DND-41 (cell line): ENCODE results near the gene MAG.
A peak's percentile ranks its signal among the peaks of the same experiment; 100 is the strongest.

ENCODE experiments used
- ATAC-seq: fragments of 200-7000 bp; cut with Tn5 transposase; 3 replicates; pipeline ENCODE4 v1.9.1; 2021; ENCODE audit warnings: low read depth; ENCODE audit not compliant: insufficient read depth
- DNase-seq: peaks from one replicate; pipeline ENCODE4 v3.0.0-alpha.2; 2020
- H2AFZ ChIP-seq: 2 replicates; pipeline ENCODE4 v1.6.0; 2012; ENCODE audit warnings: low read depth, low read length
- H3K27ac ChIP-seq: 2 replicates; pipeline ENCODE4 v1.5.1; 2012; ENCODE audit warnings: low read length, inconsistent platforms
- H3K27me3 ChIP-seq: fragments of 200-600 bp; sonication (generic); 2 replicates; pipeline ENCODE4 v1.6.0; 2012; ENCODE audit warnings: low read length, mild to moderate bottlenecking, inconsistent platforms; ENCODE audit not compliant: insufficient read depth, poor library complexity
- H3K36me3 ChIP-seq: 2 replicates; pipeline ENCODE4 v1.5.1; 2012; ENCODE audit warnings: low read length, inconsistent platforms; ENCODE audit not compliant: insufficient read depth
- H3K4me1 ChIP-seq: 2 replicates; pipeline ENCODE4 v1.5.1; 2012; ENCODE audit warnings: mild to moderate bottlenecking, low read length; ENCODE audit not compliant: insufficient read depth
- H3K4me2 ChIP-seq: 2 replicates; pipeline ENCODE4 v1.6.0; 2012; ENCODE audit warnings: mild to moderate bottlenecking, moderate library complexity, low read length, inconsistent platforms; ENCODE audit not compliant: insufficient read depth
- H3K4me3 ChIP-seq, 2 experiments: fragments of 200-600 bp in 1 of 2; shearing (Covaris generic) in 1 of 2; 2 replicates each; pipeline ENCODE4 v1.5.1; 2012 to 2016; ENCODE audit warnings: inconsistent platforms in 2 of 2, low read length in 2 of 2, mild to moderate bottlenecking in 2 of 2, low read depth in 1 of 2, moderate library complexity in 1 of 2
- H3K79me2 ChIP-seq: 2 replicates; pipeline ENCODE4 v1.6.0; 2012; ENCODE audit warnings: low read length, inconsistent platforms; ENCODE audit not compliant: insufficient read depth
- H3K9ac ChIP-seq: 2 replicates; pipeline ENCODE4 v1.6.0; 2012; ENCODE audit warnings: low read depth, mild to moderate bottlenecking, inconsistent platforms, low read length, moderate library complexity
- H3K9me3 ChIP-seq: 2 replicates; pipeline ENCODE4 v1.5.1; 2012; ENCODE audit warnings: low read length, moderate library complexity, mild to moderate bottlenecking, inconsistent platforms; ENCODE audit not compliant: insufficient read depth, severe bottlenecking
- H4K20me1 ChIP-seq: 2 replicates; pipeline ENCODE4 v1.6.0; 2012; ENCODE audit warnings: low read length; ENCODE audit not compliant: insufficient read depth
- EZH2 ChIP-seq: IDR thresholded peaks from 3 replicates; pipeline ENCODE4 v1.6.1; 2012; ENCODE audit warnings: borderline replicate concordance, low read depth, mild to moderate bottlenecking, moderate library complexity, low read length, inconsistent platforms; ENCODE audit not compliant: severe bottlenecking
- TF ChIP-seq, protein P1 (sequence below): IDR thresholded peaks from 2 replicates; pipeline ENCODE4 v1.5.1; 2012; ENCODE audit warnings: borderline replicate concordance, low read length, moderate library complexity, mild to moderate bottlenecking; ENCODE audit not compliant: poor library complexity, severe bottlenecking; ENCODE audit errors: extremely low read depth

The MAG gene

DNA sequence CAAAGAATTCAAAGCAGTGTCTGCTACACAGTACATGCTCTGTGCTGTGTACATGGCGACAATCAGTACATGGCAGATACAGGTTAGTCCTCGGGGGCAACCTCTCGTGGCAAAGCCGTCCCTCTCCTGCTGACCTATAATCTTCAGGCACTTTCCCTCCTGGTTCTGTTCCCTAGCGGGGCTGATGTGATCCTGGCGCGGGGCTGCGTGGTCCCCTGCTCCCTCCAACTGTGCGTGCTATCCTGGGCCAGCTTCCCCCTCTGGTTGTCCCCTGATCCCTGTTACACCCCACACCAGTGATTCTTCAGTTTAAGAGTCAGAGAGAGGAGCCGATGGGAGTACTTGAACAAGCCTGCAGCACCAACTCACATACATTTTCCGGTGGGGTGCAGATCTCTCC, 12.1 kb downstream of the MAG start:
- no peaks in the 10 kb centered on the region for H3K36me3 ChIP-seq
- no peak overlapping the region for H3K4me3 ChIP-seq
- ATAC-seq (no peak), DNase-seq (no peak)
- no peak for TF ChIP-seq EZH2
- TF ChIP-seq, protein P1, sequence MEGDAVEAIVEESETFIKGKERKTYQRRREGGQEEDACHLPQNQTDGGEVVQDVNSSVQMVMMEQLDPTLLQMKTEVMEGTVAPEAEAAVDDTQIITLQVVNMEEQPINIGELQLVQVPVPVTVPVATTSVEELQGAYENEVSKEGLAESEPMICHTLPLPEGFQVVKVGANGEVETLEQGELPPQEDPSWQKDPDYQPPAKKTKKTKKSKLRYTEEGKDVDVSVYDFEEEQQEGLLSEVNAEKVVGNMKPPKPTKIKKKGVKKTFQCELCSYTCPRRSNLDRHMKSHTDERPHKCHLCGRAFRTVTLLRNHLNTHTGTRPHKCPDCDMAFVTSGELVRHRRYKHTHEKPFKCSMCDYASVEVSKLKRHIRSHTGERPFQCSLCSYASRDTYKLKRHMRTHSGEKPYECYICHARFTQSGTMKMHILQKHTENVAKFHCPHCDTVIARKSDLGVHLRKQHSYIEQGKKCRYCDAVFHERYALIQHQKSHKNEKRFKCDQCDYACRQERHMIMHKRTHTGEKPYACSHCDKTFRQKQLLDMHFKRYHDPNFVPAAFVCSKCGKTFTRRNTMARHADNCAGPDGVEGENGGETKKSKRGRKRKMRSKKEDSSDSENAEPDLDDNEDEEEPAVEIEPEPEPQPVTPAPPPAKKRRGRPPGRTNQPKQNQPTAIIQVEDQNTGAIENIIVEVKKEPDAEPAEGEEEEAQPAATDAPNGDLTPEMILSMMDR, result no peak
- no peak overlapping the region for H3K27ac ChIP-seq
- no peaks in the 10 kb centered on the region for H3K79me2 ChIP-seq
- no peak overlapping the region for H3K4me2 ChIP-seq
- no peaks in the 10 kb centered on the region for H3K9me3 ChIP-seq
- H3K27me3 ChIP-seq, result no peaks in the 10 kb centered on the region
- no peaks in the 10 kb centered on the region for H4K20me1 ChIP-seq
- H3K9ac ChIP-seq, result no peak overlapping the region
- H2AFZ ChIP-seq, result no peak overlapping the region
- no peaks in the 10 kb centered on the region for H3K4me1 ChIP-seq

DNA sequence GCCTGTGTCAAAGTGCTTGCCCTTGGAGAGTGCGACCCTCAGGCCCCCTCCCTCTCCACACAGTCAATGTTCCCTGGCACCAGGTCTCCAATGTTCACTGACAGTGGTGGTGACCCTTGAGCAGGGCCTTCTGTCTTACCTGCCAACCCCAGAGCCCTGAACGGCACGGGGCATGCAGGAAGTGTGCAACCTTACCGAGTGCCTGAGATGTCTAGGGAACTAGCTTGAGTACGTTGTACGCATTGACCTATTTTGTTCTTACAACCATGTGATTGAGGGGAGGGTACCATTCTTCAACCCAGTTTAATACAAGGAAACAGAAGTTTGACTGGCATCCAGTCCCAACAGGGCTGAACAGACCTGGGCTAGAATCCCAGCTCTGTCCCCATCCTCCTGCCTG, 13.2 kb downstream of the MAG start:
- no peaks in the 10 kb centered on the region for H3K4me1 ChIP-seq
- H3K9ac ChIP-seq, result no peak overlapping the region
- no peaks in the 10 kb centered on the region for H3K9me3 ChIP-seq
- H2AFZ ChIP-seq, result no peak overlapping the region
- no peak overlapping the region for H3K27ac ChIP-seq
- DNase-seq, result no peak
- no peak for TF ChIP-seq EZH2
- TF ChIP-seq, protein P1, result no peak
- no peaks in the 10 kb centered on the region for H3K27me3 ChIP-seq
- no peaks in the 10 kb centered on the region for H4K20me1 ChIP-seq
- no peak for ATAC-seq
- no peak overlapping the region for H3K4me3 ChIP-seq
- H3K79me2 ChIP-seq, result no peaks in the 10 kb centered on the region
- no peaks in the 10 kb centered on the region for H3K36me3 ChIP-seq
- H3K4me2 ChIP-seq, result no peak overlapping the region

DNA sequence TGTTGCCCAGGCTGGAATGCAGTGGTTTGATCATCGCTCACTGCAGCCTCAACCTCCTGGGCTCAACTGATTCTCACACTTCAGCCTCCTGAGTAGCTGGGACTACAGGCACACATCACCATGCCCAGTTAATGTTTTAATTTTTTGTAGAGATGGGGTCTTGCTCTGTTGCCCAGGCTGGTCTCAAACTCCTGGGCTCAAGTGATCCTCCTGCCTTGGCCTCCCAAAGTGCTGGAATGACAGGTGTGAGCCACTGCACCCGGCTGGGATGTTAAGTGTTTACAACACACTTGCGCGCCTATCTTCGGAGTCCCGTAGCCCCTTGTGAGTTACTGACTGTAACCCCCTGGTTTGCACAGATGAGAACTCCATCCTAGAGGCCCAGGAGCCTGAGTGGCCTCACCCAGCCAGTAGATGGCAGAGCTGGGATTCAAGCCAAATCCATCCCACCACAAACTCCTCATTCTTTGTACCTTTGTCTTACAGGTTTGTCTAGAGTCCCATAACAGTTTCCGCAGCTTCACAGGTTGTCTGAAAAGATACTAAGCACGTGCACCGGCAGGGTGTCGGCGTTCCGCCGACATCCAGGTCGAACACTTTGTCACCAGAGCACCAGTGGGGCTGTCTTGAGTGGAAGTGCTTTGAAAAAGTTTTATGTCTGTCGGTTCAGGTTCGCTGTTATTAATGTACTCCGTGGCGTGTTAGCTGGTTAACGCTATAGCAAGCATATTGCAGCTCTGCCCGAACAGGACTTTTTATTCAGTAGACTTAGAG, 14.7 kb downstream of the MAG start:
- no peak overlapping the region for H2AFZ ChIP-seq
- no peaks in the 10 kb centered on the region for H3K4me1 ChIP-seq
- no peaks in the 10 kb centered on the region for H3K9me3 ChIP-seq
- H3K79me2 ChIP-seq, result no peaks in the 10 kb centered on the region
- H3K9ac ChIP-seq, result no peak overlapping the region
- TF ChIP-seq, protein P1, result peak; percentile 60
- TF ChIP-seq EZH2, result no peak
- H3K27ac ChIP-seq, result no peak overlapping the region
- ATAC-seq, result peak; percentile 53; the same call in 2 of the 3 replicates
- no peaks in the 10 kb centered on the region for H3K27me3 ChIP-seq
- H3K4me2 ChIP-seq, result no peak overlapping the region
- peak; percentile 18 for DNase-seq
- H3K4me3 ChIP-seq, result no peak overlapping the region
- H3K36me3 ChIP-seq, result no peaks in the 10 kb centered on the region
- no peaks in the 10 kb centered on the region for H4K20me1 ChIP-seq
